Dedifferentiated amniotic fluid mesenchymal stem cell (primary cell): Measurements from ENCODE around the gene CDH4.
"Not testable (repeated sequence)": the region's sequence is repeated elsewhere in the genome, so short reads cannot be mapped to it uniquely, and the experiment has no call there.

Experiments
- DNase-seq: peaks from one replicate; pipeline ENCODE4 v3.0.0-alpha.2; 2016; ENCODE audit errors: extremely low spot score

The CDH4 gene

DNA sequence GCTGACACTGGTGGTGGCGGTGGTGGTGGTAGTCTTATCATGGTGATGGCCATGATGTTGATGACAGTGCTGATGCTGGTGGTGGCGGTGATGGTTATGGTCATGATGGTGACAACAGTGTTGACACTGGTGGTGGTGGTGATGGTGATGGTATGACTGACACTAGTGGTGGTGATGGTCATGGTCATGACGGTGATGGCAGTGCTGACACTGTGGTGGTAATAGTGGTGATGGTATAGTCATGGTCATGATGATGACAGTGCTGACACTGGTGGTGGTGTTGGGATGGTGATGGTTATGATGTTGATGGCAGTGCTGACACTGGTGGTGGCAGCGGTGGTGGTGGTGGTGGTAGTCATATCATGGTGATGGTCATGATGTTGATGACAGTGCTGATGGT lies 205.7 kb downstream of the CDH4 start:
- DNase-seq: no peak

GRCh38 chr20:61458146-61458746 lies 206.2 kb downstream of the CDH4 start:
- no peak for DNase-seq

DNA sequence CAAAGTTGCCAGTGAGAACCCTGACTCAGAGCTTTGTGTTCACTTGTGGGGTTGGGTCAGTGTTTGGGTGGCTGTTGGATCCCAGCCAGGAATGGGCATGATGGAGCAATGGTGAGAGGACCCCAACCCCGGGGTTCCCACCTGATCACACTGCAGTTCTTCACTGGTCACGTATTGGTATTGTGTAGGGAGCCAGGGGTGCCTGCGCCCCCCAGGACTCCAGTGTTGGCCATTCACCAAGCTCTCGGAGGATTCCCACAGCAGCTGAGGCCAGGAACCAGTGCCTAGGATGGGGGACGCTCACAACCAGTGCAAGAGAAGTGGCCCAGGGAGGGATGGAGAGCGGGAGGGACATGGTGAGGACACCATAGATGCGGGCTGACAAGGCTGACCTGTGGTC lies 207.2 kb downstream of the CDH4 start:
- no peak for DNase-seq

GRCh38 chr20:61459705-61460104 lies 207.6 kb downstream of the CDH4 start:
- DNase-seq: no peak

DNA sequence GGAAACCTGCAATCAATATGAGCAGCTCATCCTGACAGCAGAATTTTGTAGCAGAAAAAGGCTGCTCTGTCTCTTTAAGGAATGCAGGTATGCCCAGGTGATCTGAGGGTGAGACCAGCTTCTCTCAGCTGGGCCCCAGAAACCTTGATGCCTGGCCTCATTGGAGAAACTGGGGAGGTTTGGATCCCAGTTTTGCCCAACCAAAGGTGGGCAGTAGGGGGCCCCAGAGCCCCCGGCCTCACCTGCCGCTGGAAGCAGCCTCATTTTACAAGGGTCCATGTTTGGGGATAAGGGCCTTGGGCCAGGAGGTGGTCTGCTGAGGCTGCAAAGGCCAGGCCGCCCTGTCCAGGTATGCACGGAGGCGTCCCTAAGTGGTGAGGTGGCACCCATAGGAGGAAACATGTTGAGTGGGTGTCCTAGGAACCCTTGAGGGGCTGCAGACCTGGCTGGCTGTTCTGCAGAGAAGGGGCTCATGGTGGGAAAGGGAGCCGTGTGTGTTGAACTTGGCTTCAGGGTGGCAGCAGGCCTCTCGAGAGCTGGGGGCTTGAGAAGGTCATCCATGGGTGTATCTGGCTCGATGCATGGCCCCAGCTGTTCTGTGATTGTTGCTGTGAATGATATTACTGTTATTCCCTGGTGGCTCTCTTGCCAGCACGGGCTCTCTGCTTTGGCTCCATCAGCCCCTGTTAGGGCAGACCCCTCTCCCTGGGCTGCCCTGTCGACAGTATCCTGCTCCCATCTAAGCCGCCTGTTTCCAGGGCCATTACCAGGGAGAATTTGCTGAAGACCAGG lies 208.4 kb downstream of the CDH4 start:
- no peak for DNase-seq

- DNase-seq: no peak
These were observed 209.4 kb downstream of the CDH4 start for GRCh38 chr20:61461461-61461860.

GRCh38 chr20:61464307-61465303 lies 212.5 kb downstream of the CDH4 start:
- DNase-seq: no peak

DNA sequence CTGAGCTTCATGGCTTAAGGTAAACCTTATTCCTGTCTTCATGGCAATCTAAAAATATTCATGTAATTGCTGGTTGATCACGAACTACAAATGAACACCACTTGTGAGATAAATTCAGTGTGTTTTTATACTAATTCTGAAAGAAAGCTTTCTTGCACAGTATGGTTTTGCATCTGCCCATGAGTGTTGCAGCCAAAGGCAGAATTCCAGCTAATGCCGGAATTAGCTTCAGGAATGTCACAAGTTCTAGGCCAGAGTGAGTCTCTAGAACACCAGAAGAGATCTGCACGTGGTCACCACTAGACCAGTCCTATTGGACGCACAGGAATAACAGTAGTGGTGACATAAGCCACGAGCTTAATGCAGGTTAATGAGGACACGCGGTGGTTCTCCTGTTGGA lies 223.7 kb downstream of the CDH4 start:
- DNase-seq: no peak

DNA sequence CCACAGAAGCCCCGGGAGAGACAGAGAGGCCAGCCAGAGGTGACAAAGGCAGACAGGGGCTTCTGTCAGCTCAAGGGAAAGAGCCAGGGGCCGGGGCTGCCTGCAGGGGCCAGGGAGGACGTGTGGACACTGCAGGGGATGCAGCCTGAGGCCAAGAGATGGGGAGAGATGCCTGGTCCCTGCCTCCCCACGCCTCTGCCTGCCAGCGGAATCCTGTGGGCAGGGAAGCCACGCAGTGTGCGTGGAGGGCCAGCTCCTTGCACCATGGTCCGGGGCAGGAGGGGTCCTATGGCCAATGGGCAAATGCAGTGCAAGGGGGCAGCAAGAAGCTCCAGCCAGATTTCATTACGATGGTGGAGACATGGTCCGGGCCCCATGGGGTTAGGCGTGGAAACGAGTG lies 224.9 kb downstream of the CDH4 start:
- DNase-seq: no peak

DNA sequence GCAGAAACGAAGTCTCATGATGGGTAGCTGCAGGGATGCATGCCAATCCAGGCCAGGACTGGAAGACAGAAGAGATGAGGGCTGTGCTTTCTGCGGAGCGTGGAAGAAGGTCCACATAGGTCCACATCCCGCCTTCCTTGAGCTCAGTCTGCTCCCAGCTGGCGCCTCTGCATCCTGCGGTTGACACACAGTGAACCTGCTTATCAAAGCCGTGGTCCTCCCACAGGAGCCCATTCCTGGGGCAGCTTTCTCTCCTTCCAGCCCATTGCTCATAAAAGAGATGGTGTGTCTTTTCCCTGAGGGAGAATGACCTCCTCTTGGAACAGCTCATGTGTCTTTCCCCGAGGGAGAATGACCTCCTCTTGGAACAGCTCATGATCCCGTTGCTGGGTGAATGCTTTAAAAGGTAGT lies 225.4 kb downstream of the CDH4 start:
- no peak for DNase-seq

DNA sequence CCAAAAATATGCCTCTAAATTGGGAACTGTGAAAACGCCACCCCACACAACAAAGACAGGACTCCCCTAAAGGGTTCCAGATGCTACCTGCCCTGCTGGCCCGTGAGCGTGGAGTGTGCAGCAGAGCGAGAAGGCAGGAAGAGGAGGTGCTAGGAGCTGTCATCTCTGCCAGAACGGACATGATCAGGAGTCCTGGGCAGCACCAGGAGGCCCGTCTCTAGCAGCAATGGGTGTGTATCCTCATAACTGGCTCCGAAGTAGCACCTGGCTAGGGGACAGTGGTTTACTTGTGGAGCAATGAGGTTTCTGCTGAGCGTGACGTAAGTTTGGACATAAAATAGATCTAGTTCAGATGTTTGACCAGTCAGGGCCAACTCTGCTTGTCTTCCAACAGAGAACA lies 226.0 kb downstream of the CDH4 start:
- no peak for DNase-seq

GRCh38 chr20:61478611-61479305 lies 226.7 kb downstream of the CDH4 start:
- no peak for DNase-seq

DNA sequence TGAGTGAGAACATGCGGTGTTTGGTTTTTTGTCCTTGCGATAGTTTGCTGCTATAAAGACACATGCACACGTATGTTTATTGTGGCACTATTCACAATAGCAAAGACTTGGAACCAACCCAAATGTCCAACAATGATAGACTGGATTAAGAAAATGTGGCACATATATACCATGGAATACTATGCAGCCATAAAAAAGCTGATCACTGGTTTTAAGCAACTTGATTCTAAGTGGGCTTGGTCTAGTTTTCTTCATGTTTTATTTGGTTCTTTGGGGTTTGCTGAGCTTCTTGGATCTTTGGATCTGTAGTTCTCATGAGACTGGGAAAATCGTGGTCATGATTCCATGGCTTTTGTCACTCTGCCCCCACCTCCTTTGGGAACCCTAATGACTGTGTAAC lies 227.4 kb downstream of the CDH4 start:
- not testable (repeated sequence) for DNase-seq

- no peak for DNase-seq
These were observed 228.2 kb downstream of the CDH4 start for GRCh38 chr20:61480158-61480825.

GRCh38 chr20:61482056-61482887 lies 230.2 kb downstream of the CDH4 start:
- DNase-seq: no peak

DNA sequence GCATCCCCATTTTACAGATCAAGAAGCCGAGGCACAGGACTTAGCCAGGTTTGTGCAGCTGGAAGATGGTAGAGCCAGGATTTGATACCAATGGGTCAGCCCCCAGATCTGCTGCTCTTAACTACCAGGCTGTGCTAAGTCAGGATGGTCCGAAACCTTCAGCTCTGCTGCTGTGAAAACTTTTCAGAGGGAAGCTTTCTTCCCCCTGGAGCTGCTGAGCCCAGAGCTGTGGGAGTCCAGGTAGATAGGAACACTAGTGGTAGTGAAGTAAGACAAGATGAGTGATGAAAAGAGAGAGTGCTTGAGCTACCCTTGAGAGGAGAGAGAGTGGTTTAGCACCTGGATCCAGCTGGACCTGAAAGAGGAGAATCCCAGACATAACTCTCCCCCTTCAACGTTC lies 230.8 kb downstream of the CDH4 start:
- DNase-seq: no peak

DNA sequence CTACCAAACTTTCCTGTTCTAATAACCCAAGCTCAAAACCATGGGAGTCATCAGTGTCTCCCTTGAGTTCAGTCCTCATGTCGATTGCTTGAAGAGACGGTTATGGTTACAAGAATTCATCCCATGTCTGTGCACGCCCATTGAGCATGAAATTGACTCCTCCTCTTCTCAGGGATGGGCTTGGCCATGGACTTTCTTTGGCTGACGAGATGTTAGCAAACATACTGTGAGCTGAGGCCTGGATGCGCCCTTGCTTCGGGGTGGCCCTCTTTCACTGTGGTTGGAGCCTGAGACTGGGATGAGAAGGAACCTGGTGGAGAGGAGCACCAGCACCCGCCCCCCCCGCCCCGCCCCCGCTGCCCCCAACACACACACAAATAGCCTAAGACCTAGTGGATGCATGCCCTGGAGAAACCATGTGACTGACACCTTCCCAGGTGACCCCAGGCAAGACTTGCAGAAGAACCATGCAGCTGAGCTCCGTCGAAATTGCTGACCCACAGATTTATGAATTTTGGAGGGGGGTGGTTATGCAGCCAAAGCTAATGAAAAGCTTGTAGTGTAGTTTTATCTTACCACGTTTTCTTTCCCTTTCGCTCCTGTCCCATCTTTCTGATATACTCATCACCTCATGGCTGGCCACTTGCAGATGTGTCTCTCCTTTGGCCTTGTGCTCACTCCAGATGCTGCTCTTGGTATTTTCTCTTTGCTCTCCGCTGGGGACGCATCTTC lies 231.4 kb downstream of the CDH4 start:
- DNase-seq: no peak

DNA sequence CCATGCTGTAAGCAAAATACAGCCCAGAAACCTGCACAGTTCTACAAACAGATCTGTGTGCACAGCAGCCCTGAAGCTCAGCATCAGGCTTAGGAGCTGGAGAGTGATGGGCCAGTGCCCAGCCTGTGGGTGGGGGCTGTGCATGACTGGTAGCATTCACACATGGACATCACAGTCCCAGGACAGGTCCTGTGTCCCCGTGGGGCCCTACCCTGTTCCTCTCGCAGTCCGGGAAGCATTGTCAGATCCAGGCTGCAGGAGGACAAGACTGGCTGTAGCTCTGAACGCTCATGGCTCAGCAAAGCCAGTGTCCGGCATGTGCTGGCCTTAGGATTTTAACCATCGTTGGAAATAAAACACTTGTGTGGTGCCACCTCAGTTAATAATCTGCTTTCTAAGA lies 234.1 kb downstream of the CDH4 start:
- DNase-seq: no peak

- DNase-seq: no peak
These were observed 235.4 kb downstream of the CDH4 start for GRCh38 chr20:61487346-61487996.
